Cardiac fibroblast (primary cell): ENCODE measurements around the gene NTPCR.

Source experiments
- DNase-seq, 2 donors: peaks; one replicate each; pipeline versions ENCODE4 v3.0.0 to v3.0.0-alpha.2; 2010; ENCODE audit warnings: low read depth in 2 of 2
- H3K4me3 ChIP-seq, 2 donors: replicated peaks in 1 of 2; 1 replicate in 1 of 2; 2 replicates in 1 of 2; pipeline ENCODE4 v1.5.1; 2011; ENCODE audit warnings: low read depth in 2 of 2, low read length in 2 of 2, mild to moderate bottlenecking in 2 of 2, moderate library complexity in 1 of 2
- TF ChIP-seq, protein P1 (sequence below): IDR thresholded peaks from one replicate; pipeline ENCODE4 v1.5.1; 2011; ENCODE audit warnings: low read depth, mild to moderate bottlenecking, low read length, inconsistent platforms

The NTPCR gene

GRCh38 chr1:232915212-232915611 lies 35.2 kb upstream of the NTPCR start:
- TF ChIP-seq, protein P1, sequence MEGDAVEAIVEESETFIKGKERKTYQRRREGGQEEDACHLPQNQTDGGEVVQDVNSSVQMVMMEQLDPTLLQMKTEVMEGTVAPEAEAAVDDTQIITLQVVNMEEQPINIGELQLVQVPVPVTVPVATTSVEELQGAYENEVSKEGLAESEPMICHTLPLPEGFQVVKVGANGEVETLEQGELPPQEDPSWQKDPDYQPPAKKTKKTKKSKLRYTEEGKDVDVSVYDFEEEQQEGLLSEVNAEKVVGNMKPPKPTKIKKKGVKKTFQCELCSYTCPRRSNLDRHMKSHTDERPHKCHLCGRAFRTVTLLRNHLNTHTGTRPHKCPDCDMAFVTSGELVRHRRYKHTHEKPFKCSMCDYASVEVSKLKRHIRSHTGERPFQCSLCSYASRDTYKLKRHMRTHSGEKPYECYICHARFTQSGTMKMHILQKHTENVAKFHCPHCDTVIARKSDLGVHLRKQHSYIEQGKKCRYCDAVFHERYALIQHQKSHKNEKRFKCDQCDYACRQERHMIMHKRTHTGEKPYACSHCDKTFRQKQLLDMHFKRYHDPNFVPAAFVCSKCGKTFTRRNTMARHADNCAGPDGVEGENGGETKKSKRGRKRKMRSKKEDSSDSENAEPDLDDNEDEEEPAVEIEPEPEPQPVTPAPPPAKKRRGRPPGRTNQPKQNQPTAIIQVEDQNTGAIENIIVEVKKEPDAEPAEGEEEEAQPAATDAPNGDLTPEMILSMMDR, result no peak
- H3K4me3 ChIP-seq, result no peak overlapping the region
- no peak for DNase-seq

GRCh38 chr1:232917053-232917452 lies 33.4 kb upstream of the NTPCR start:
- TF ChIP-seq, protein P1, result no peak
- no peak overlapping the region for H3K4me3 ChIP-seq
- no peak for DNase-seq

GRCh38 chr1:232921381-232921780 lies 29.0 kb upstream of the NTPCR start:
- TF ChIP-seq, protein P1, result no peak
- no peak overlapping the region for H3K4me3 ChIP-seq

GRCh38 chr1:232922485-232922884 lies 27.9 kb upstream of the NTPCR start:
- TF ChIP-seq, protein P1, result no peak
- H3K4me3 ChIP-seq, result no peak overlapping the region
- peak; percentile 10 to 34 for DNase-seq

More at GRCh38 chr1:232921381-232921780, 29.0 kb upstream of the NTPCR start:
- peak in 1 of 2 donors; percentile 19 for DNase-seq

DNA sequence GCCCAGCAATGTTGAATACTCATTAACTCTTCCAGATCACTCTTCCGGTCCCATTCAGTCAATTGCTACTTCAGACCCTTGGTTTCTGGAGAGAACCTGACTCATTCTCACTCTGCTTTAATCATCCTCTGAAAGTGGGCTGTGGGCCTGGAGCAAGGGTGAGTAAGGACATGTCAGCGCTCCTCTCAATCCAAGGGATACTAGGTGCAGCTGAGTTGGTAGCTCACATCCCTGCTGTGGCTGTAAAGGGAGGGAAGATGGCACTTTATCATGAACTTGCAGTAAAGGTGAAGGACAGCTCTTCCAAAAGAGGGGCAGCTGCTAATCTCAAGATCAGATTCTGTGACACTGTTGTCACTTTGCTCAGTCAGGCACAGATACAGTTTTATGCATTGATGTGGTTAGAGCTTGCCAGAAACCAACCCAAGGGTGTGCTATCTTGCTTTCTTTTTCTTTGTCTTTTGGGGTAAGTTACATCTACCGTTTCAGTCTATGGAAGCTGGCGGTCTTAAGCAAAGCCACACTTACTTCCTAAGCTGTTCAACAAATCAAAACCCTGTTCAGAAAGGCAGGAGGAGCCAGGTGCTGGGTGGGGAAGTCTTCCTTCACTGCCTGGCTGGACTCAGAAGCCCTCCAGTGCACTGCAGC lies 26.5 kb upstream of the NTPCR start:
- no peak overlapping the region for H3K4me3 ChIP-seq
- DNase-seq, result peak in 1 of 2 donors; percentile 3
- TF ChIP-seq, protein P1, result no peak

DNA sequence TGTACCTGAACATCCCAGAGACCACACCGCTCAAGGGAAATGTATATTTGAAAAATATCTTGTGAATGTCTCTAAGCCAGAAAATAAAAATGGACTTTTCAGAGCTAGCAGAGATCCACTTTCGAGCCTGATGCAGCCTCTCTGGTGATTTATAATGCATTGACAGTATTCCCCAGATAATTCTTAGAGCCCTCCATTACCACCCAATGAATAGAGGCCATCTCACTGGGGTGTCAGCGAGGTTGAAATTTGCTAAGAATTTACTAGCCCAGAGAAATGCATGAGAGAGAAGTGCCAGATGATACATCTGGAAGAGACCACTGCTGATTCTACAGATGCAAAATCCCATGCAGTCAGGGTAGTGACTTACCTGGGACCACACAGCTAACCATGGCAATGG lies 25.5 kb upstream of the NTPCR start:
- TF ChIP-seq, protein P1, result no peak
- no peak overlapping the region for H3K4me3 ChIP-seq
- DNase-seq, result no peak
